H1 (cell line): Measurements from ENCODE around the gene LONP2. TPM values are rescaled to one million over a fixed set of nuclear protein-coding genes. Genes with fewer than 3 reads are reported as not detected.

ENCODE experiments used
- CTCF ChIA-PET: fragments of 300-600 bp; sonication (Branson Sonifier 250); formaldehyde crosslinking; loops from one replicate; lab custom pipeline; 2021; ENCODE audit not compliant: partially characterized antibody; lab: Charles Lee
- POLR2A ChIA-PET: fragments of 300-600 bp; sonication (Branson Sonifier 250); formaldehyde crosslinking; loops from one replicate; lab custom pipeline; 2021; ENCODE audit warnings: inconsistent platforms; ENCODE audit not compliant: partially characterized antibody; lab: Charles Lee
- DNase-seq, 2 experiments: peaks; one replicate each; pipeline versions ENCODE4 v3.0.0 to v3.0.0-alpha.2; 2010 to 2022; ENCODE audit warnings: low spot score in 2 of 2, low read depth in 1 of 2, mixed read lengths in 1 of 2
- FAIRE-seq: peaks from 2 replicates; lab custom pipeline; 2011; peaks lifted over from hg19 to GRCh38; lab: Jason Lieb, UNC
- H2AFZ ChIP-seq: 2 replicates; pipeline ENCODE4 v1.8.1; 2012; ENCODE audit warnings: low read length, inconsistent platforms
- H2AK5ac ChIP-seq: 2 replicates; pipeline ENCODE4 v1.6.1; 2013; ENCODE audit warnings: low read depth, low read length
- H2BK120ac ChIP-seq: replicated peaks from 2 replicates; pipeline ENCODE3; 2013; ENCODE audit warnings: low read depth, low read length, inconsistent platforms
- H2BK12ac ChIP-seq: 2 replicates; pipeline ENCODE4 v1.6.1; 2013; ENCODE audit warnings: low read depth, low read length
- H2BK15ac ChIP-seq: 2 replicates; pipeline ENCODE4 v1.6.1; 2013; ENCODE audit warnings: low read length
- H2BK20ac ChIP-seq: 2 replicates; pipeline ENCODE4 v1.6.1; 2013; ENCODE audit warnings: low read length
- H2BK5ac ChIP-seq: 2 replicates; pipeline ENCODE4 v1.6.1; 2013; ENCODE audit warnings: low read depth, low read length
- H3K14ac ChIP-seq: 2 replicates; pipeline ENCODE4 v1.6.1; 2013; ENCODE audit warnings: inconsistent platforms; ENCODE audit not compliant: insufficient read length
- H3K18ac ChIP-seq: 2 replicates; pipeline ENCODE4 v1.6.1; 2013; ENCODE audit warnings: low read length; ENCODE audit errors: extremely low read depth
- H3K23ac ChIP-seq: 2 replicates; pipeline ENCODE4 v1.6.1; 2013; ENCODE audit warnings: inconsistent platforms; ENCODE audit not compliant: insufficient read length
- H3K23me2 ChIP-seq: 2 replicates; pipeline ENCODE4 v1.6.1; 2013; ENCODE audit warnings: low read depth, low read length
- H3K27ac ChIP-seq: 2 replicates; pipeline ENCODE4 v1.6.1; 2011; ENCODE audit warnings: low read depth, low read length, inconsistent platforms
- H3K27me3 ChIP-seq, 4 experiments: replicated peaks in 1 of 4; 1 replicate in 1 of 4; 2 replicates in 3 of 4; pipeline versions ENCODE4 v1.6.1 to v1.8.1; 2011 to 2013; ENCODE audit warnings: low read length in 3 of 4, mild to moderate bottlenecking in 3 of 4, inconsistent platforms in 2 of 4, mixed read lengths in 2 of 4, moderate library complexity in 1 of 4; ENCODE audit not compliant: control insufficient read depth in 3 of 4, insufficient read depth in 3 of 4; ENCODE audit errors: extremely low read depth in 1 of 4
- H3K36me3 ChIP-seq, 4 experiments: 2 replicates each; pipeline versions ENCODE4 v1.6.1 to v1.8.1; 2011 to 2013; ENCODE audit warnings: mild to moderate bottlenecking in 4 of 4, low read length in 3 of 4, moderate library complexity in 2 of 4, control low read depth in 1 of 4, inconsistent platforms in 1 of 4; ENCODE audit not compliant: insufficient read depth in 4 of 4, control insufficient read depth in 2 of 4
- H3K4ac ChIP-seq: replicated peaks from 2 replicates; pipeline ENCODE3; 2013; ENCODE audit warnings: low read length, low read depth, mixed read lengths, inconsistent platforms; ENCODE audit not compliant: insufficient read length
- H3K4me1 ChIP-seq, 4 experiments: replicated peaks in 1 of 4; 1 replicate in 1 of 4; 2 replicates in 3 of 4; pipeline versions ENCODE4 v1.6.1 to v1.8.1; 2011 to 2013; ENCODE audit warnings: low read length in 3 of 4, inconsistent platforms in 2 of 4, mixed read lengths in 1 of 4; ENCODE audit not compliant: insufficient read depth in 4 of 4, control insufficient read depth in 3 of 4
- H3K4me2 ChIP-seq, 2 experiments: 2 replicates each; pipeline versions ENCODE4 v1.6.1 to v1.8.1; 2011 to 2013; ENCODE audit warnings: low read depth in 2 of 2, low read length in 2 of 2, control low read depth in 1 of 2, inconsistent platforms in 1 of 2, mild to moderate bottlenecking in 1 of 2; ENCODE audit not compliant: insufficient read depth in 1 of 2
- H3K4me3 ChIP-seq, 4 experiments: fragments of 200-600, 300-600 bp in 1 of 4; sonication (generic), shearing (Covaris generic), sonication (Bioruptor Twin) in 1 of 4; 2 replicates each; pipeline versions ENCODE4 v1.5.1 to v1.8.1; 2011 to 2016; ENCODE audit warnings: low read length in 4 of 4, low read depth in 3 of 4, control low read depth in 2 of 4, inconsistent platforms in 2 of 4, mild to moderate bottlenecking in 2 of 4, mixed read lengths in 1 of 4, moderate library complexity in 1 of 4; ENCODE audit not compliant: insufficient read depth in 2 of 4; ENCODE audit errors: extremely low read depth in 1 of 4
- H3K56ac ChIP-seq: replicated peaks from 2 replicates; pipeline ENCODE3; 2013; ENCODE audit warnings: low read depth, mild to moderate bottlenecking, mixed read lengths, low read length, inconsistent platforms; ENCODE audit not compliant: insufficient read length
- H3K79me1 ChIP-seq: 2 replicates; pipeline ENCODE4 v1.6.1; 2013; ENCODE audit warnings: low read depth, low read length, control low read depth
- H3K79me2 ChIP-seq, 2 experiments: 2 replicates each; pipeline versions ENCODE4 v1.6.1 to v1.8.1; 2012 to 2013; ENCODE audit warnings: low read length in 2 of 2, mild to moderate bottlenecking in 2 of 2, inconsistent platforms in 1 of 2; ENCODE audit not compliant: insufficient read depth in 2 of 2, control insufficient read depth in 1 of 2
- H3K9ac ChIP-seq, 4 experiments: replicated peaks in 1 of 4; 1 replicate in 1 of 4; 2 replicates in 3 of 4; pipeline versions ENCODE4 v1.6.1 to v1.8.1; 2011 to 2013; ENCODE audit warnings: low read depth in 3 of 4, low read length in 3 of 4, control low read depth in 2 of 4, mild to moderate bottlenecking in 2 of 4, moderate library complexity in 2 of 4, inconsistent platforms in 1 of 4; ENCODE audit errors: extremely low read depth in 1 of 4
- H3K9me3 ChIP-seq, 2 experiments: 2 replicates each; pipeline versions ENCODE4 v1.6.1 to v1.8.1; 2012 to 2013; ENCODE audit warnings: mild to moderate bottlenecking in 2 of 2, moderate library complexity in 2 of 2, control low read depth in 1 of 2, inconsistent platforms in 1 of 2, low read depth in 1 of 2, low read length in 1 of 2, mixed read lengths in 1 of 2; ENCODE audit not compliant: insufficient read depth in 2 of 2
- H4K20me1 ChIP-seq, 2 experiments: replicated peaks in 1 of 2; 2 replicates each; pipeline versions ENCODE3 to v1.8.1; 2011 to 2013; ENCODE audit warnings: inconsistent platforms in 2 of 2, low read length in 2 of 2, mild to moderate bottlenecking in 1 of 2; ENCODE audit not compliant: insufficient read depth in 2 of 2, control insufficient read depth in 1 of 2
- H4K5ac ChIP-seq: 2 replicates; pipeline ENCODE4 v1.6.1; 2013; ENCODE audit warnings: low read length, low read depth, mixed read lengths, inconsistent platforms; ENCODE audit not compliant: insufficient read length
- H4K8ac ChIP-seq: 2 replicates; pipeline ENCODE4 v1.8.0; 2013; ENCODE audit warnings: mild to moderate bottlenecking, moderate library complexity, low read length, inconsistent platforms; ENCODE audit not compliant: insufficient read depth; ENCODE audit errors: extremely low read depth
- H4K91ac ChIP-seq: replicated peaks from 2 replicates; pipeline ENCODE3; 2013; ENCODE audit warnings: low read length, mixed read lengths, inconsistent platforms; ENCODE audit not compliant: insufficient read length
- EGR1 ChIP-seq: IDR thresholded peaks from 2 replicates; pipeline ENCODE4 v1.6.1; 2011; ENCODE audit warnings: low read depth, low read length, borderline replicate concordance
- EZH2 ChIP-seq: fragments of 200-600 bp; sonication (generic); IDR thresholded peaks from 2 replicates; pipeline ENCODE4 v1.7.1; 2012; ENCODE audit warnings: low read depth, mild to moderate bottlenecking, moderate library complexity, low read length, inconsistent platforms; ENCODE audit not compliant: severe bottlenecking
- GTF2F1 ChIP-seq: IDR thresholded peaks from 2 replicates; pipeline ENCODE4 v1.6.1; 2012; ENCODE audit warnings: low read depth, low read length, improper control_type of control experiment, borderline replicate concordance
- KDM5A ChIP-seq: fragments of 200-600 bp; IDR thresholded peaks from 2 replicates; pipeline ENCODE4 v1.7.1; 2012; ENCODE audit warnings: mild to moderate bottlenecking, low read length, inconsistent platforms, mixed read lengths
- PHF8 ChIP-seq: fragments of 200-600 bp; sonication (generic); conservative IDR thresholded peaks from 2 replicates; pipeline ENCODE4 v1.7.1; 2012; ENCODE audit warnings: low read depth, mild to moderate bottlenecking, inconsistent platforms, low read length, moderate library complexity
- POU5F1 ChIP-seq: IDR thresholded peaks from 2 replicates; pipeline ENCODE4 v1.6.1; 2011; ENCODE audit warnings: low read depth, mild to moderate bottlenecking, low read length, moderate library complexity
- RAD21 ChIP-seq, 2 experiments: IDR thresholded peaks in 1 of 2; conservative IDR thresholded peaks in 1 of 2; 2 replicates each; pipeline ENCODE4 v1.6.1; 2011; ENCODE audit warnings: low read depth in 2 of 2, low read length in 2 of 2, improper control_type of control experiment in 1 of 2, inconsistent platforms in 1 of 2, mild to moderate bottlenecking in 1 of 2, moderate library complexity in 1 of 2
- SP4 ChIP-seq: IDR thresholded peaks from 2 replicates; pipeline ENCODE4 v1.6.1; 2012; ENCODE audit warnings: low read length, inconsistent platforms
- SRF ChIP-seq: IDR thresholded peaks from 2 replicates; pipeline ENCODE4 v1.6.1; 2011; ENCODE audit warnings: mild to moderate bottlenecking, low read depth, low read length, moderate library complexity
- SUZ12 ChIP-seq: fragments of 200-600 bp; sonication (generic); IDR thresholded peaks from 2 replicates; pipeline ENCODE4 v1.6.1; 2012; ENCODE audit warnings: mild to moderate bottlenecking, inconsistent platforms, low read length, moderate library complexity, mixed read lengths
- TAF1 ChIP-seq: IDR thresholded peaks from 2 replicates; pipeline ENCODE4 v1.6.1; 2011; ENCODE audit warnings: mild to moderate bottlenecking, low read depth, low read length
- TCF12 ChIP-seq: IDR thresholded peaks from 2 replicates; pipeline ENCODE4 v1.6.1; 2011; ENCODE audit warnings: low read depth, mild to moderate bottlenecking, low read length
- YY1 ChIP-seq: IDR thresholded peaks from 2 replicates; pipeline ENCODE4 v1.6.1; 2011; ENCODE audit warnings: low read depth, mild to moderate bottlenecking, low read length
- ZNF274 ChIP-seq: IDR thresholded peaks from 2 replicates; pipeline ENCODE4 v1.7.0; 2012; ENCODE audit warnings: low read length, borderline replicate concordance; ENCODE audit errors: extremely low read depth
- WGBS, 2 experiments: shearing (Covaris generic) in 1 of 2; methylation state at CpG; one replicate each; pipeline versions ENCODE4 v1.1.6 to v1.1.7; 2013 to 2015; ENCODE audit warnings: low lambda C conversion rate in 2 of 2, mixed read lengths in 2 of 2, inconsistent platforms in 1 of 2, low coverage in 1 of 2, missing lambda C conversion rate in 1 of 2; ENCODE audit not compliant: insufficient replicate concordance in 2 of 2, insufficient coverage in 1 of 2, insufficient read length in 1 of 2; ENCODE audit errors: extremely low coverage in 1 of 2, missing lambda C conversion rate in 1 of 2; 5-methylcytosine and 5-hydroxymethylcytosine counted together
- polyA plus RNA-seq, 7 experiments: library from polyadenylated mRNA; depleted of rRNA in 3 of 7; stranded (reverse) in 5 of 7; unstranded in 2 of 7; fragments of >200 nt in 5 of 7; fragments of 200-250 nt in 2 of 7; gene quantifications; 1 replicate in 5 of 7; 2 replicates in 1 of 7; 4 replicates in 1 of 7; pipeline versions ENCODE4 v1.2.1 to v1.2.3, GENCODE V29; 2011 to 2013; ENCODE audit warnings: missing spikeins in 2 of 7, mixed read lengths in 2 of 7
- total RNA-seq: library from RNA; stranded (reverse); fragmentation: NEBNext Ultra II Directional; extraction: Animal tissue kit (Norgen Biotek cat#: 25700); gene quantifications from 2 replicates; pipeline ENCODE4 v1.2.1, GENCODE V29; 2021
- TF ChIP-seq, protein P1 (sequence below): IDR thresholded peaks from 2 replicates; pipeline ENCODE4 v1.6.1; 2012; ENCODE audit warnings: inconsistent platforms

LONP2 gene
- total and polyA plus RNA-seq, 2 of the 8 experiments (the other 6 are each of a cell fraction or from before 2014, with no cell fraction given): 8.1 to 23.1 TPM

DNA sequence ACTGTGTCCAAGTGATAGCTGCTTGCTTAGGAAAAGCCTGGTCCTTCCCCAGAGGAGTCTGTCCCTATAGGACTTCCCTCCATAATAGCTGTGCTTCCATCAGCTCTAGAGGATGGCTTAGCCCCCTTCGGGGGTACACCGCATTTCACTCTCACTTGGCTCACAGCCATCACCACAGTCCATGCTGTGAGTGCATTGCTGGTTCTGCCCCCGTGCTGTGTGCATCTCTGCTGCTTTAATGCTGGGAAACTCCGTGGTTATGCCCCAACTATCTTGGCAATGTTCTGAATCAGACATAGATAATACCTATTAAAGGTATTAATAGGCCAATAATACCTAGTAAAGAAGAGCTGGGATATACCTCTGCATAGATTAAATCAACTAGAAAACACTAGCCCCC, 82.8 kb downstream of the LONP2 start:
- Histone ChIP-seq H3K14ac (no peak overlapping the region), H4K20me1 (peaks cover 0 to 2% of the 10 kb centered on the region in 2 experiments), H2BK15ac (no peak overlapping the region), H3K79me1 (no peaks in the 10 kb centered on the region), H4K8ac (no peak overlapping the region; the same call in 1 of the 2 replicates), H3K4me1 (no peaks in the 10 kb centered on the region), H3K23me2 (no peaks in the 10 kb centered on the region), H3K27ac (no peak overlapping the region), H3K4me2 (no peak overlapping the region), H3K9me3 (no peaks in the 10 kb centered on the region), H3K36me3 (no peaks in the 10 kb centered on the region), H3K4ac (no peak overlapping the region), H4K91ac (no peak overlapping the region), H2BK5ac (no peak overlapping the region), H2BK20ac (no peak overlapping the region), H3K79me2 (no peaks in the 10 kb centered on the region), H3K18ac (no peak overlapping the region), H2BK120ac (no peak overlapping the region), H3K23ac (no peak overlapping the region), H2AFZ (no peak overlapping the region), H3K4me3 (no peak overlapping the region), H3K56ac (no peak overlapping the region), H2BK12ac (no peak overlapping the region), H3K9ac (no peak overlapping the region), H2AK5ac (no peak overlapping the region), H3K27me3 (no peaks in the 10 kb centered on the region), H4K5ac (no peak overlapping the region)
- FAIRE-seq (no peak), DNase-seq (no peak)
- TF ChIP-seq ZNF274 (no peak), SRF (no peak), SUZ12 (no peak), POU5F1 (no peak), PHF8 (no peak), EGR1 (no peak), YY1 (no peak), KDM5A (no peak), RAD21 (IDR thresholded peaks at IDR 0.05 in 1 of 2, conservative IDR thresholded peaks at IDR 0.05 in 1 of 2; ENCODE audit: low read depth in 2 of 2, low read length in 2 of 2) (no peak), SP4 (no peak), GTF2F1 (no peak), TAF1 (no peak), EZH2 (no peak), TCF12 (no peak)
- TF ChIP-seq, protein P1, sequence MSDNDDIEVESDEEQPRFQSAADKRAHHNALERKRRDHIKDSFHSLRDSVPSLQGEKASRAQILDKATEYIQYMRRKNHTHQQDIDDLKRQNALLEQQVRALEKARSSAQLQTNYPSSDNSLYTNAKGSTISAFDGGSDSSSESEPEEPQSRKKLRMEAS: no peak
- CTCF ChIA-PET: interaction anchor here (1.3 to 2.6 kb wide), 2 partner anchors 7 to 23 kb away, joined by 3 to 6 read pairs; no protein-coding TSS in a partner anchor
- POLR2A ChIA-PET: interaction anchor here (1.3 kb wide), 1 partner anchor 10 kb away, joined by 3 read pairs; no protein-coding TSS in a partner anchor
- WGBS, 2 experiments: 90% methylated on average over 4 of the region's 4 CpGs; no CpG with 5 or more reads in 1 of the 2 experiments
